GM10248 (cell line): ENCODE results near the gene OSBPL1A.

Experiments
- CTCF ChIA-PET: fragments of 300-600 bp; sonication (Branson Sonifier 250); formaldehyde crosslinking; extraction: SDS; loops from one replicate; lab custom pipeline; 2021; ENCODE audit warnings: antibody characterized with exemption; lab: Yijun Ruan, JAX
- POLR2A ChIA-PET: fragments of 350-650 bp; sonication (Branson Sonifier 250); formaldehyde crosslinking; extraction: SDS; loops from one replicate; lab custom pipeline; 2020; ENCODE audit warnings: antibody characterized with exemption; lab: Yijun Ruan, JAX
- DNase-seq: peaks from one replicate; pipeline ENCODE4 v3.0.0; 2012; ENCODE audit errors: extremely low spot score
- CTCF ChIP-seq: IDR thresholded peaks from 2 replicates; pipeline ENCODE4 v1.5.1; 2012; ENCODE audit warnings: mild to moderate bottlenecking, low read depth; ENCODE audit errors: extremely low read depth, missing control alignments, control extremely low read depth

Gene OSBPL1A

GRCh38 chr18:24420551-24420950 is 22.9 kb upstream of the OSBPL1A start:
- no peak for DNase-seq
- no peak for TF ChIP-seq CTCF
- POLR2A ChIA-PET, result no interaction called here
- CTCF ChIA-PET, result no interaction called here

- DNase-seq, result no peak
- CTCF ChIA-PET, result no interaction called here
- POLR2A ChIA-PET, result no interaction called here
- no peak for TF ChIP-seq CTCF
These were observed 19.9 kb upstream of the OSBPL1A start for GRCh38 chr18:24417480-24417879.

- ChIA-PET CTCF (interaction anchor here (0.9 kb wide), 1 partner anchor 54 kb away, joined by 3 read pairs; no protein-coding TSS in a partner anchor), POLR2A (no interaction called here)
- TF ChIP-seq CTCF, result no peak
- DNase-seq, result no peak
These were observed 16.9 kb upstream of the OSBPL1A start for GRCh38 chr18:24414349-24415003.

- POLR2A ChIA-PET, result no interaction called here
- DNase-seq, result no peak
- no peak for TF ChIP-seq CTCF
- CTCF ChIA-PET, result interaction anchor here (0.9 to 1.6 kb wide), 3 partner anchors 53 to 76 kb away, joined by 3 to 5 read pairs (median 3); no protein-coding TSS in a partner anchor
These were observed 15.5 kb upstream of the OSBPL1A start for GRCh38 chr18:24413148-24413547.

GRCh38 chr18:24408496-24408895 is 10.9 kb upstream of the OSBPL1A start:
- POLR2A ChIA-PET, result no interaction called here
- DNase-seq, result no peak
- no peak for TF ChIP-seq CTCF
- CTCF ChIA-PET, result interaction anchor here (1.5 kb wide), 1 partner anchor 28 kb away, joined by 3 read pairs; no protein-coding TSS in a partner anchor

- DNase-seq, result no peak
- ChIA-PET POLR2A (no interaction called here), CTCF (no interaction called here)
- no peak for TF ChIP-seq CTCF
These were observed 7.0 kb upstream of the OSBPL1A start for GRCh38 chr18:24404591-24404990.

- CTCF ChIA-PET, result no interaction called here
- POLR2A ChIA-PET, result no interaction called here
- no peak for TF ChIP-seq CTCF
- no peak for DNase-seq
These were observed 5.5 kb upstream of the OSBPL1A start for GRCh38 chr18:24403076-24403475.
